OCI-LY7 (cell line): ENCODE data around the gene AFMID.

ENCODE experiments used
- EZH2phosphoT487 ChIP-seq: fragments of 200-600 bp; sonication (generic); IDR thresholded peaks from 2 replicates; pipeline ENCODE4 v1.6.1; 2018; ENCODE audit warnings: low read depth, borderline replicate concordance, mild to moderate bottlenecking, mixed run types, antibody characterized with exemption, low read length, moderate library complexity, mixed read lengths
- TF ChIP-seq, protein P1 (sequence below): fragments of 200-600 bp; sonication (generic); conservative IDR thresholded peaks from 2 replicates; pipeline ENCODE4 v1.5.1; 2014; ENCODE audit warnings: mild to moderate bottlenecking, antibody characterized with exemption, low read length, moderate library complexity, mixed read lengths

DNA sequence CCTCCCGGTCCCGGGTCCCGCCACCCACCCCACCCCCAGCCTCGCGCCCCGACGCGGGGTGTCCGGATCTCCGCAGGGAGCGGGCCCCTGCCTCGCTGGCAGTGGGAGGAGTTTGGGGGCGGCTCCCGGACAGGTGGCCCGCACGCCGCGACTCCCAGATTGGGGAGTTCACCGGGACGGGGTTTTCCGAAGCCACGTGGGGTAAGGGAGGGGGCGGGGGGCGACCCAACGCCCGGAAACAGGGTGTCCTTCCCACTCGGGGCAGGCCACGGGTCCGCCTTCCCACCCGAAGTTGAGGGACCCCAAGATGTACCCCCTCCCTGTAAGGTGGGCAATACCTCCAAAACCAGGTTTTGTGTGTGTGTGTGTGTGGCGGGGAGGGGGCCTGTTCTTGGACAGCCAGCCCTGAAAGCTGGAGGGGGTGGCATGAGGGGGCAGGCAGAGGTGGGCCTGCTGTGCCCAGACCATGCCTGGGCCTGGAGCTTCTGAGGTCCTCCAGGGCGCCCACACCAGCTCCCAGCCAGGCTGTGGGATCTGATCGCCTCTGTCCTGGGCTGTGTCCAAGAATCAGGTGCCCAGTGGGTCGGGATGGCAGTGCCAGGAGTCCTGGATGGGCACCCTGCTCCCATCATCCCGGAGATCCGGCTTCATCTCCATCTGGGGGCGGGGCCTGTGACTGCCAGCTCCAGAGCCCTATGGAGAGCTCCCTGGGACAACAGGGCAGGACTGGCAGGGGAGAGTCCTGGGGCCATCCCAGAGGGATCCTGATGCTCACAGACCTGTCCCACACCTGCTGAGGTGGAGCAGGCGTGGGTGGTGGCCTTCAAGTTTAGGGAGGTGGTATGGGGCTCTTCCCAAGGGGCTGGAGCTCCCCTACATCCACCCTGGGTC is 18.0 kb upstream of the AFMID start:
- TF ChIP-seq, protein P1, sequence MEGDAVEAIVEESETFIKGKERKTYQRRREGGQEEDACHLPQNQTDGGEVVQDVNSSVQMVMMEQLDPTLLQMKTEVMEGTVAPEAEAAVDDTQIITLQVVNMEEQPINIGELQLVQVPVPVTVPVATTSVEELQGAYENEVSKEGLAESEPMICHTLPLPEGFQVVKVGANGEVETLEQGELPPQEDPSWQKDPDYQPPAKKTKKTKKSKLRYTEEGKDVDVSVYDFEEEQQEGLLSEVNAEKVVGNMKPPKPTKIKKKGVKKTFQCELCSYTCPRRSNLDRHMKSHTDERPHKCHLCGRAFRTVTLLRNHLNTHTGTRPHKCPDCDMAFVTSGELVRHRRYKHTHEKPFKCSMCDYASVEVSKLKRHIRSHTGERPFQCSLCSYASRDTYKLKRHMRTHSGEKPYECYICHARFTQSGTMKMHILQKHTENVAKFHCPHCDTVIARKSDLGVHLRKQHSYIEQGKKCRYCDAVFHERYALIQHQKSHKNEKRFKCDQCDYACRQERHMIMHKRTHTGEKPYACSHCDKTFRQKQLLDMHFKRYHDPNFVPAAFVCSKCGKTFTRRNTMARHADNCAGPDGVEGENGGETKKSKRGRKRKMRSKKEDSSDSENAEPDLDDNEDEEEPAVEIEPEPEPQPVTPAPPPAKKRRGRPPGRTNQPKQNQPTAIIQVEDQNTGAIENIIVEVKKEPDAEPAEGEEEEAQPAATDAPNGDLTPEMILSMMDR: no peak
- no peak for TF ChIP-seq EZH2phosphoT487
